Erythroblast (primary cell): ENCODE data around the gene MRPS12.
"Not testable (repeated sequence)": the region's sequence is repeated elsewhere in the genome, so short reads cannot be mapped to it uniquely, and the experiment has no call there.

ENCODE experiments used
- DNase-seq, 2 experiments: peaks; one replicate each; lab custom pipeline; 2025; lab: John Stamatoyannopoulos, UW
- GATA1 ChIP-seq: IDR thresholded peaks from 2 replicates; pipeline ENCODE4 v1.6.1; 2011; ENCODE audit warnings: low read depth, mild to moderate bottlenecking, control low read depth, low read length, moderate library complexity
- POLR2A ChIP-seq: IDR thresholded peaks from 2 replicates; pipeline ENCODE4 v1.6.1; 2011; ENCODE audit warnings: mild to moderate bottlenecking, low read length

Gene MRPS12

DNA sequence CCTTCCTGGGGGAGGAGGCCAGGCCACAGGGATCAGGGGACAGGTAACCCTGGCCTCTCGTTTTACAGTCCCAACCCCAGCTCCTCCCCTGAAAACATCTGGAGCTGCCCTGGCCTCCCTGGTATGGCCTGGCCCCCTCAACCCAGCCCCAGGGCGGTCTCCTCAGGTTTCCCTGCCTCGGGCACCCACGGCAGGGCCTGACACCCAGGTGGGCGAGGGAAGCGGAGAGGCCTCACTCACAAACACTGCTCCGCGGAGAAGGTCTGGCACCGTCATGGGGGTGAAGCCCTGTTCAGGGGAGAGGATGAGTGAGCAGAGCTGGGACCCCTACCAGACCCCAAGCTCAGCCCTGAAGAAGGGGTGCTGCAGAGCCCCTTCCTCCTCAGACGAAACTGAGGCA, 12.2 kb upstream of the MRPS12 start:
- TF ChIP-seq GATA1 (no peak), POLR2A (no peak)
- DNase-seq = no peak

- TF ChIP-seq POLR2A = no peak
- TF ChIP-seq GATA1 = no peak
- DNase-seq = no peak
These were observed 10.7 kb upstream of the MRPS12 start for GRCh38 chr19:38919837-38920601.

- no peak for TF ChIP-seq GATA1
- no peak for TF ChIP-seq POLR2A
- no peak for DNase-seq
These were observed 9.9 kb upstream of the MRPS12 start for GRCh38 chr19:38920602-38921419.

DNA sequence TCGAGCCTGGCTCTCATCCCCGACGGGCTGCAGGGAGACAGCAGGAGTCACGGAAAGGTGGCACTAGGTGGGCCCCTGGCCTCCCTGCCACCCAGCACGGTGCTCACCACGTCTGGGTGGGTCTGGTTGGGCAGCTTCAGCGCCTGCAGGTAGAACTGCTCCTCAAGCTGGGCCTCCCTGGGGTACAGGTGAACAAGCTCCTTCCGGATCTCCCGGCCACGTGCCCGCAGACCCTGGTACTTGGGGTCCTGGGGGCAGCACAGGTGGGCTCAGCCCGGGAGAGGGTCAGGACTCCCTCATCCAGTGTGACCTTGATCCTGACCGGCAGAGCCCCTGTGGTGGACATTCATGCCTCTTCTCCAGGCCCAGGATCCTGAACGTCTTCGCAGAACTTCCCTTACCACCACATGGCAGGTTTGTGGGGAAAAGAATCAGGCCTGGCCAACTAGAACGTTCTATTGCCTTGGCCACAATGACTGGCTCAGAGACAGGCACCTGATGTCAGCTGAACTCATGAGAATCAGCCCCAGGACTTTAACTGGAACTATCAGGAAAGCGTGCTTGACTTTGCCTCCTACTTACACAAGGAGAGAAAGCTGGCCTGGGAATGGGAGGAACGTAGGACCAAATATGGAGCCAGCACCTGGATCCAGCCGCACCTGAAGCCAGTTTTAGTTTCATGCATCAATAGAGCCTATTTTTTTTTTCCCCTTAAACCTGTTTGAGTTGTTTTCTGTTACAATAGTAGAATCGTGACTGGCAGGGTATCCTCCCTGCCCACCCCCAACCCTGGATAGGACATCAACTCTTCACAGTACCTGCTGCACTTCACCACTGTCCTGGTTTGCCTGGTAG, 9.1 kb upstream of the MRPS12 start:
- DNase-seq = no peak
- no peak for TF ChIP-seq POLR2A

DNA sequence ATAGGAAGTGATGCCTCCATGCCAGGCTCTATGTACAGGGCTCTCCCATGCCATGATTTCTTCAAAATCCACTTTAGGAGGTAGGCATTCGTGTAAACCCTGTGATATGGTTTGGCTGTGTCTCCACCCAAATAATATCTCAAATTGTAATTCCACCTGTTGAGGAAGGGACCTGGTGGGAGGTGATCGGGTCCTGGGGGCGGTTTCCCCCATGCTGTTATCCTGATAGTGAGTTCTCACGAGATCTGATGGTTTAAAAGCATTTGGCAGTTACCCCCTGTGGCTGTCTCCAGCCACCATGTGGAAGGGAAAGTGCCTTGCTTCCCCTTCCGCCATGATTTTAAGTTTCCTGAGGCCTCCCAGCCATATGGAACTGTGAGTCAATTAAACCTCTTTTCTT, 8.3 kb upstream of the MRPS12 start:
- no peak for TF ChIP-seq POLR2A
- no peak for TF ChIP-seq GATA1
- peak in 1 of 2 experiments; percentile 50 for DNase-seq

DNA sequence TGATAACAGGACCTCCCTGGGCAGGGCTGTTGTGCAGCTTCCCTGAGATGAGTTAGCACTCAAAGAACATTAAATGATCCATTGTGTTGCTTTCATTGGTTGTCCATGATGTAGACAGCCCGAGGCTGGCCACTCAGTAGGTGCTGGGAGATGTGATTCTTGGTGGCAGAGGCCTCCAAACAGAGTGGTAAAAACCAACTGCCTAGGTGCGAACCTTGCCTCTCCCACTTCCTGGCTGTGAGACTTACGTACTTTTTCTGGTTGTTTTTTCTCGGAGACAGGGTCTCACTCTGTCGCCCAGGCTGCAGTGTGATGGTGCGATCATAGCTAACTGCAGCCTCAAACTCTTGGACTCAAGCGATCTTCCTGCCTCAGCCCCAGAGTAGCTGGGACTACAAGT, 6.4 kb upstream of the MRPS12 start:
- DNase-seq = no peak
- no peak for TF ChIP-seq POLR2A
- TF ChIP-seq GATA1 = no peak

DNA sequence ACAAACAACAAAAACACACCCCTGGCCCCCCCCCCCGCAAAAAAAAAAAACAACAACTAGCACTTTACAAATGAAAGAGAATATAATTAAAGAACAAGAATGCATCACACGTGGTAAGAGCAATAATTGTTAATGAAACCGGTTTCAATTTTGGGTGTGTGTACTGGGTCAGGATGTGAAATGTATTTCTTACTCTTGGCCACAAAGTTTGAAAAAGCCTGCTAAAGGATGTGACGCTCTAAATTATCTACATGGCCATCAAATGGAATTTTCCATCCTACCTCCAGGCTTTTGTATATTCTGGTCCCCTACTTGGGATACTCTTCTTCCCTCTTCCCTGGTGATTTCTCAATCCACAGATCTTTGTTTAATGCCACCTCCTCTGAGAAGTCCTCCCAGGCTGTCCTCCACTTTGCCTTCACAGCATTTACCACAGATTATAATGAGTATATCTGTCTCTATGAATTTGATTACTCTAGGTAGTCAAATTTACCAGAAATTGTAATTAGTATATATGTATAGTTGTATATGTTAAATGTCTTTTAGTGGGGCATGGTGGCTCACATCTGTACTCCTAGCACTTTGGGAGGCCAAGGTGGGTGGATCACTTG, 2.2 kb upstream of the MRPS12 start:
- no peak for TF ChIP-seq GATA1
- no peak for TF ChIP-seq POLR2A
- DNase-seq = no peak

GRCh38 chr19:38929929-38930775, 592 bp upstream of the MRPS12 start, which contains the start of gene SARS2:
TSS of gene SARS2 (minus strand) at chr19:38930763. CDS start at chr19:38930736, 27 bp downstream.
- no peak for TF ChIP-seq GATA1
- TF ChIP-seq POLR2A = no peak
- DNase-seq = peak; percentile 97 to 99

DNA sequence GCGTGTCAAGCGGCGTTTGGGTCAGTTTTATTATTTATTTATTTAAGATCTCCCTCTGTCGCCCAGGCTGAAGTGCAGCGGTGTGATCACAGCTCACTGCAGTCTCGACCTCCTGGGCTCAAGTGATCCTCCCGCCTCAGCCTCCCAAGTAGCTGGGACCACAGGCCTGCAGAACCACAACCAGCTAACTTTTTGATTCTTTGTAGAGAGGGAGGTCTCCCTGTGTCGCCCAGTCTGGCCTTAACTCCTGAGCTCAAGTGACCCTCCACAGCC, 713 bp downstream of the MRPS12 start:
- DNase-seq = no peak
- TF ChIP-seq POLR2A (no peak), GATA1 (no peak)

DNA sequence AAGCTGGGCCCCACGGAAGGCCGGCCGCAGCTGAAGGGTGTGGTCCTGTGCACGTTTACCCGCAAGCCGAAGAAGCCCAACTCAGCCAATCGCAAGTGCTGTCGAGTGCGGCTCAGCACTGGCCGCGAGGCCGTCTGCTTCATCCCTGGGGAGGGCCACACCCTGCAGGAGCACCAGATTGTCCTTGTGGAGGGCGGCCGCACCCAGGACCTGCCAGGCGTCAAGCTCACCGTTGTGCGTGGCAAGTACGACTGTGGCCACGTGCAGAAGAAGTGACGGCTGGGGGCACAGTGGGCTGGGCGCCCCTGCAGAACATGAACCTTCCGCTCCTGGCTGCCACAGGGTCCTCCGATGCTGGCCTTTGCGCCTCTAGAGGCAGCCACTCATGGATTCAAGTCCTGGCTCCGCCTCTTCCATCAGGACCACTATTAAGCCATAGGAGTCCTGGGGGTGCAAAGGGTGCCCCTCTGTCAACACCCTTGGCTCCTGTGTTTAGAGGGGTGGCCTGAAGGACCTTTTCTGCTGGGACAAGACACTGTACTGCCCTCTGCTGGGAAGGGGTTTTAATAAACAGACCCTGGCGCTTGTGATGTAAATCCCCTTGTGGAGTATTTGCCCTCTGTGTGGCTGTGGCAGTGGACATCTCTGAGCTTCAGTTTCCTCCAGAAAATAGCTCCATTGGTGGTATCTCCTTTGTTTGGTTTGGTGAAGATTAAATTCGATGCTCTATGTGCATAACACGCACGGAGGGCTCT, 1.9 kb downstream of the MRPS12 start:
- TF ChIP-seq POLR2A (no peak), GATA1 (no peak)
- DNase-seq = peak; percentile 76 to 78

GRCh38 chr19:38933544-38933943, 2.8 kb downstream of the MRPS12 start:
- TF ChIP-seq POLR2A (no peak), GATA1 (no peak)
- DNase-seq = no peak

DNA sequence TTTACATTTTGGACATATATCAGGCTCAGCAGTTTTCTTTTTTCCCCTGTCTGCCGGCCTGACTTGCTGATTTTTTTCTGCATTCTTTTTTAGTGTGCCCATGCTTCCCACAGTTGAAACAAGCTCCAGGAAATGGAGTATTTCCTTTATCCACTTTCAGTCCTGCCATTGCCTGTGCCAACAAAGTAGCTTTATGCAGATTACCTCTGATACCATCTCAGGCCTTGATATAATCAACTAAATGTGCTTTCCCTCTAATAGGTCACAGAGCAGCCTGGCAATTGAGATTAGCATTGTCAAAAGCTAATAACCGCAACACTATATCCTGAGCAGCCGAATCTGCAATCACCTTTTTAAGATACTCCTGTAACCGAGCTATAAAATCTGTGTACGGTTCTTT, 9.2 kb downstream of the MRPS12 start:
- DNase-seq = no peak
- no peak for TF ChIP-seq POLR2A

- not testable (repeated sequence) for DNase-seq
These were observed 10.7 kb downstream of the MRPS12 start for GRCh38 chr19:38941466-38941865.
